K562 (cell line): Measurements from ENCODE around the gene SLC7A14. TPM values are rescaled to one million over a fixed set of nuclear protein-coding genes. Genes with fewer than 3 reads are reported as not detected.

ENCODE experiments used
- CHD1 ChIP-seq: fragments of 200-600 bp; sonication (generic); IDR thresholded peaks from one replicate; pipeline ENCODE4 v1.6.1; 2012; ENCODE audit warnings: mild to moderate bottlenecking, moderate library complexity, low read length, inconsistent platforms
- GABPA ChIP-seq: fragments of 200-800 bp; sonication (Bioruptor generic); conservative IDR thresholded peaks from 2 replicates; pipeline ENCODE4 v1.6.1; 2016; ENCODE audit warnings: low read depth, missing genetic modification characterization, missing compliant biosample characterization
- GTF2B ChIP-seq: IDR thresholded peaks from 2 replicates; pipeline ENCODE4 v1.6.1; 2011; ENCODE audit not compliant: insufficient read length; ENCODE audit errors: extremely low read depth
- L3MBTL2 ChIP-seq: fragments of 450-650 bp; IDR thresholded peaks from 2 replicates; pipeline ENCODE4 v1.6.1; 2016; ENCODE audit warnings: mild to moderate bottlenecking, moderate library complexity
- RUNX1 ChIP-seq: sonication (generic); IDR thresholded peaks from 2 replicates; pipeline ENCODE4 v1.6.1; 2016; ENCODE audit warnings: antibody characterized with exemption, low read depth
- TAF1 ChIP-seq: IDR thresholded peaks from 2 replicates; pipeline ENCODE4 v1.6.1; 2011; ENCODE audit warnings: mild to moderate bottlenecking, low read length, moderate library complexity; ENCODE audit not compliant: insufficient read depth, control insufficient read depth, severe bottlenecking; ENCODE audit errors: extremely low read depth
- ZC3H8 ChIP-seq: fragments of 450-650 bp; IDR thresholded peaks from 2 replicates; pipeline ENCODE4 v1.6.1; 2017
- polyA plus RNA-seq, 8 experiments: library from polyadenylated mRNA; depleted of rRNA in 4 of 8; stranded (reverse) in 5 of 8; unstranded in 3 of 8; fragments of >200 nt; fragmentation: Nextera tagmentation in 2 of 8; fragmentation: Illumina TruSeq in 1 of 8; extraction: Ambion mirVana in 2 of 8; extraction: Trizol in 1 of 8; gene quantifications; 2 replicates each; pipeline versions ENCODE4 v1.2.1 to v1.2.3, GENCODE V29; 2011 to 2014; ENCODE audit warnings: inconsistent platforms in 1 of 8, missing spikeins in 1 of 8
- total RNA-seq, 7 experiments: library from RNA; depleted of rRNA in 6 of 7; stranded (reverse); fragments of >200 nt in 6 of 7; fragmentation: Illumina TruSeq in 2 of 7; extraction: Trizol in 2 of 7; gene quantifications; 2 replicates each; pipeline versions ENCODE4 v1.2.1 to v1.2.3, GENCODE V29; 2011 to 2021; ENCODE audit warnings: low replicate concordance in 1 of 7
- TF ChIP-seq, protein P1 (sequence below): fragments of 250-450 bp; sonication (Bioruptor Pico); IDR thresholded peaks from 2 replicates; pipeline ENCODE4 v1.8.0; 2021; ENCODE audit warnings: borderline replicate concordance, mild to moderate bottlenecking, moderate library complexity; ENCODE audit not compliant: poor library complexity, severe bottlenecking
- TF ChIP-seq, protein P2 (sequence below): sonication (generic); formaldehyde crosslinking; IDR thresholded peaks from 2 replicates; pipeline ENCODE4 v1.8.0; 2022; ENCODE audit warnings: missing genetic modification reagents, mild to moderate bottlenecking, moderate library complexity, borderline replicate concordance

The SLC7A14 gene
- total and polyA plus RNA-seq, 9 of the 15 experiments (the other 6 are each of a cell fraction or from before 2014, with no cell fraction given): not detected

DNA sequence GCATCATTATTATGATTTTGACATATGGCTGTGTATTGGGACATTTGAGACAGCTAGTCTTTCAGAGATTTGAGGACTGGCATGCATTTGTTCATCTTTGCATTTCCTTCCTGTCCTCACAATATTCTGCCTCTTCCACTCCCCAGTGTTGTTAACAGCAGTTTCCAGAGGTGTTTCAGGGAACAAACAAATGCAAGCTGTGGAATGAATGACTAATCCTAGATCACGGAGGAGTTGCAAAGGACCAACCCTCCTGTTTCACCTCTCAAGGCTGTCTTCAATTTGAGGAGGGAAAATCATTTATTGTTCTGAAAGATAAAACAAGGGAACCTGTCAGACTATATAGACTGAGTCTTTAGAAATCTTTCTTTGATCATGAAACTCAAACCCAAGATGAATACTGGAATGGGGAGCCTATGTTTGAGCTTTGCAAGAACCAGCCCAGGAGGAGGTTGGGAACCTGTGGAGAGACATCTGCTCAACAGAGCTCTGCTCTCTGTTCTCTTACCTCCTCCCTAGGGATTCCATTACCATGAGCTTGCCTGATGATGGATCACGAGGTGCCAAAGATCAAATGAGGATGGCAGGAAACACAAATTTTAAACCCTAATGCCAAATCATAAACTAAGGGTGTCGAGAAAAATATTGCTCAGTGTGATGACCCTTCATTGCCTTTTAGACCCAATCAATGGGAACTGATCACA, 68.5 kb downstream of the SLC7A14 start (continued):
- TF ChIP-seq, protein P1, sequence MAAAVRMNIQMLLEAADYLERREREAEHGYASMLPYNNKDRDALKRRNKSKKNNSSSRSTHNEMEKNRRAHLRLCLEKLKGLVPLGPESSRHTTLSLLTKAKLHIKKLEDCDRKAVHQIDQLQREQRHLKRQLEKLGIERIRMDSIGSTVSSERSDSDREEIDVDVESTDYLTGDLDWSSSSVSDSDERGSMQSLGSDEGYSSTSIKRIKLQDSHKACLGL (CRISPR knock-in tag): no peak
- TF ChIP-seq ZC3H8 (no peak), RUNX1 (no peak), L3MBTL2 (no peak), GABPA (no peak), CHD1 (no peak), GTF2B (no peak), TAF1 (no peak)
- TF ChIP-seq, protein P2, sequence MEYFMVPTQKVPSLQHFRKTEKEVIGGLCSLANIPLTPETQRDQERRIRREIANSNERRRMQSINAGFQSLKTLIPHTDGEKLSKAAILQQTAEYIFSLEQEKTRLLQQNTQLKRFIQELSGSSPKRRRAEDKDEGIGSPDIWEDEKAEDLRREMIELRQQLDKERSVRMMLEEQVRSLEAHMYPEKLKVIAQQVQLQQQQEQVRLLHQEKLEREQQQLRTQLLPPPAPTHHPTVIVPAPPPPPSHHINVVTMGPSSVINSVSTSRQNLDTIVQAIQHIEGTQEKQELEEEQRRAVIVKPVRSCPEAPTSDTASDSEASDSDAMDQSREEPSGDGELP (CRISPR knock-in tag): no peak
